K562 (cell line): ENCODE measurements around the gene PRR16. TPM values are rescaled to one million over a fixed set of nuclear protein-coding genes. Genes with fewer than 3 reads are reported as not detected.

Experiments used
- ATAC-seq: fragments of 200-7000 bp; cut with Tn5 transposase; 3 replicates; pipeline ENCODE4 v1.9.1; 2020; ENCODE audit warnings: moderate library complexity
- BruUV-seq: library from RNA; stranded (reverse); fragments of 400-500 nt; replicated peaks from 2 replicates; lab custom pipeline; 2021; lab: Mats Ljungman, UMichigan
- CTCF ChIA-PET: fragments of 300-600 bp; formaldehyde crosslinking; extraction: SDS; loops from one replicate; lab custom pipeline; 2021; ENCODE audit warnings: low intra/inter-chr PET ratio; lab: Yijun Ruan, JAX
- POLR2A ChIA-PET: fragments of 300-600, 350-650 bp; sonication (Branson Sonifier 250); formaldehyde crosslinking; extraction: SDS; loops from one replicate; lab custom pipeline; 2021; ENCODE audit warnings: antibody characterized with exemption, inconsistent platforms; lab: Yijun Ruan, JAX
- DNase-seq, 4 experiments: peaks; one replicate each; pipeline versions ENCODE4 v3.0.0 to v3.0.0-alpha.2; 2011 to 2018; ENCODE audit warnings: low spot score in 3 of 4, mixed read lengths in 3 of 4; ENCODE audit errors: extremely low read depth in 1 of 4
- FAIRE-seq: peaks from 2 replicates; lab custom pipeline; 2011; peaks lifted over from hg19 to GRCh38; lab: Jason Lieb, UNC
- H2AFZ ChIP-seq: 2 replicates; pipeline ENCODE4 v1.6.0; 2011; ENCODE audit warnings: low read depth, low read length, control low read depth, inconsistent platforms
- H3K27ac ChIP-seq: fragments of 200-600 bp; 3 replicates; pipeline ENCODE4 v1.8.0; 2011; ENCODE audit warnings: low read depth, mild to moderate bottlenecking, control low read depth, inconsistent platforms, low read length, moderate library complexity, mixed read lengths; ENCODE audit errors: extremely low read depth
- H3K27me3 ChIP-seq, 2 experiments: fragments of 300-600 bp in 1 of 2; 2 replicates in 1 of 2; 3 replicates in 1 of 2; pipeline versions ENCODE4 v1.6.0 to v1.8.0; 2011; ENCODE audit warnings: inconsistent platforms in 2 of 2, low read length in 2 of 2, mild to moderate bottlenecking in 1 of 2, mixed read lengths in 1 of 2, moderate library complexity in 1 of 2; ENCODE audit not compliant: control insufficient read depth in 2 of 2, insufficient read depth in 2 of 2
- H3K36me3 ChIP-seq: fragments of 300-600 bp; 3 replicates; pipeline ENCODE4 v1.8.0; 2011; ENCODE audit warnings: mild to moderate bottlenecking, low read length, inconsistent platforms; ENCODE audit not compliant: control insufficient read depth, insufficient read depth
- H3K4me1 ChIP-seq, 2 experiments: fragments of 200-600 bp in 1 of 2; replicated peaks in 1 of 2; 2 replicates in 1 of 2; 3 replicates in 1 of 2; pipeline versions ENCODE4 v1.5.1 to v1.8.0; 2011; ENCODE audit warnings: inconsistent platforms in 2 of 2, low read length in 2 of 2, mild to moderate bottlenecking in 1 of 2, mixed read lengths in 1 of 2, moderate library complexity in 1 of 2; ENCODE audit not compliant: control insufficient read depth in 2 of 2, insufficient read depth in 2 of 2
- H3K4me2 ChIP-seq: 2 replicates; pipeline ENCODE4 v1.6.1; 2011; ENCODE audit warnings: low read length, control low read depth, inconsistent platforms, mixed read lengths; ENCODE audit not compliant: insufficient read depth
- H3K4me3 ChIP-seq: fragments of 200-600 bp; sonication (generic), shearing (Covaris generic); 2 replicates; pipeline ENCODE4 v1.5.1; 2016; ENCODE audit warnings: control low read depth, inconsistent platforms
- H3K79me2 ChIP-seq: fragments of 200-600 bp; 3 replicates; pipeline ENCODE4 v1.8.0; 2011; ENCODE audit warnings: low read length, inconsistent platforms; ENCODE audit not compliant: control insufficient read depth, insufficient read depth
- H3K9ac ChIP-seq, 2 experiments: 2 replicates each; pipeline versions ENCODE4 v1.6.0 to v1.6.1; 2011; ENCODE audit warnings: low read depth in 2 of 2, low read length in 2 of 2, control low read depth in 1 of 2, inconsistent platforms in 1 of 2, mild to moderate bottlenecking in 1 of 2, mixed read lengths in 1 of 2; ENCODE audit not compliant: insufficient read depth in 1 of 2
- H3K9me1 ChIP-seq: one replicate; pipeline ENCODE4 v1.6.0; 2011; ENCODE audit warnings: inconsistent platforms, mild to moderate bottlenecking, low read length, moderate library complexity; ENCODE audit not compliant: control insufficient read depth, insufficient read depth
- H3K9me3 ChIP-seq: replicated peaks from 2 replicates; pipeline ENCODE4 v1.5.1; 2011; ENCODE audit warnings: low read depth, low read length, inconsistent platforms; ENCODE audit not compliant: control insufficient read depth, insufficient read depth
- H4K20me1 ChIP-seq: replicated peaks from 2 replicates; pipeline ENCODE4 v1.6.1; 2011; ENCODE audit warnings: low read length, inconsistent platforms, mixed read lengths; ENCODE audit not compliant: control insufficient read depth, insufficient read depth
- BCL6 ChIP-seq: fragments of 250-450 bp; sonication (Bioruptor Pico); IDR thresholded peaks from 2 replicates; pipeline ENCODE4 v1.4.0; 2020
- CHD1 ChIP-seq: fragments of 200-600 bp; sonication (generic); IDR thresholded peaks from one replicate; pipeline ENCODE4 v1.6.1; 2012; ENCODE audit warnings: mild to moderate bottlenecking, moderate library complexity, low read length, inconsistent platforms
- FOXJ2 ChIP-seq: fragments of 200-800 bp; sonication (Bioruptor generic); IDR thresholded peaks from 2 replicates; pipeline ENCODE4 v1.6.1; 2016; ENCODE audit warnings: missing genetic modification characterization, missing compliant biosample characterization
- PCBP1 ChIP-seq: fragments of 200-400 bp; formaldehyde crosslinking; IDR thresholded peaks from 2 replicates; pipeline ENCODE4 v1.6.1; 2018; ENCODE audit warnings: mild to moderate bottlenecking, low read depth, low read length; ENCODE audit not compliant: poor library complexity, severe bottlenecking
- RFX7 ChIP-seq: fragments of 250-450 bp; sonication (Bioruptor Pico); IDR thresholded peaks from 2 replicates; pipeline ENCODE4 v1.5.1; 2021; ENCODE audit warnings: mild to moderate bottlenecking
- SAP30 ChIP-seq: fragments of 200-600 bp; sonication (generic); IDR thresholded peaks from 2 replicates; pipeline ENCODE4 v1.6.1; 2012; ENCODE audit warnings: borderline replicate concordance, low read depth, mild to moderate bottlenecking, moderate library complexity, low read length, control low read depth, inconsistent platforms; ENCODE audit not compliant: insufficient read depth, poor library complexity, severe bottlenecking
- SPI1 ChIP-seq: IDR thresholded peaks from 2 replicates; pipeline ENCODE4 v1.6.1; 2011; ENCODE audit warnings: low read depth, low read length, control low read depth, borderline replicate concordance
- STAT5B ChIP-seq: fragments of 250-450 bp; sonication (Bioruptor Pico); IDR thresholded peaks from 2 replicates; pipeline ENCODE4 v1.8.0; 2021; ENCODE audit warnings: mild to moderate bottlenecking, inconsistent platforms
- ZFP36 ChIP-seq: fragments of 150-350 bp; IDR thresholded peaks from 2 replicates; pipeline ENCODE4 v1.6.1; 2018; ENCODE audit warnings: low read length, low read depth; ENCODE audit not compliant: partially characterized antibody
- ZNF124 ChIP-seq: sonication (generic); formaldehyde crosslinking; IDR thresholded peaks from 2 replicates; pipeline ENCODE4 v1.8.1; 2022; ENCODE audit warnings: missing genetic modification reagents
- ZNF232 ChIP-seq: sonication (generic); formaldehyde crosslinking; IDR thresholded peaks from 2 replicates; pipeline ENCODE4 v1.8.0; 2022; ENCODE audit warnings: mild to moderate bottlenecking, missing genetic modification reagents
- ZNF41 ChIP-seq: fragments of 250-450 bp; sonication (Bioruptor Pico); conservative IDR thresholded peaks from 2 replicates; pipeline ENCODE4 v1.4.0; 2020; ENCODE audit warnings: mild to moderate bottlenecking
- ZNF778 ChIP-seq: fragments of 450-650 bp; formaldehyde crosslinking; IDR thresholded peaks from 2 replicates; pipeline ENCODE4 v1.4.0; 2020; ENCODE audit warnings: mild to moderate bottlenecking, moderate library complexity
- WGBS: fragments of 100-300 bp; shearing (Covaris generic); methylation state at CpG from one replicate; pipeline ENCODE4 v1.1.6; 2016; ENCODE audit warnings: low coverage, mixed read lengths; ENCODE audit not compliant: insufficient coverage; ENCODE audit errors: missing lambda C conversion rate; 5-methylcytosine and 5-hydroxymethylcytosine counted together
- in situ Hi-C: fragments of 300-500 bp; cut with MboI; formaldehyde crosslinking; loops from 4 replicates; pipeline ENCODE4 v1.15.0; 2018; ENCODE audit warnings: inconsistent platforms, mixed read lengths
- intact Hi-C: fragments of 100-400 bp; cut with micrococcal nuclease; formaldehyde crosslinking; loops from 2 replicates; pipeline ENCODE4 v1.14.2; 2022
- polyA plus RNA-seq, 8 experiments: library from polyadenylated mRNA; depleted of rRNA in 4 of 8; stranded (reverse) in 5 of 8; unstranded in 3 of 8; fragments of >200 nt; fragmentation: Nextera tagmentation in 2 of 8; fragmentation: Illumina TruSeq in 1 of 8; extraction: Ambion mirVana in 2 of 8; extraction: Trizol in 1 of 8; gene quantifications; 2 replicates each; pipeline versions ENCODE4 v1.2.1 to v1.2.3, GENCODE V29; 2011 to 2014; ENCODE audit warnings: inconsistent platforms in 1 of 8, missing spikeins in 1 of 8
- total RNA-seq, 7 experiments: library from RNA; depleted of rRNA in 6 of 7; stranded (reverse); fragments of >200 nt in 6 of 7; fragmentation: Illumina TruSeq in 2 of 7; extraction: Trizol in 2 of 7; gene quantifications; 2 replicates each; pipeline versions ENCODE4 v1.2.1 to v1.2.3, GENCODE V29; 2011 to 2021; ENCODE audit warnings: low replicate concordance in 1 of 7
- TF ChIP-seq, protein P1 (sequence below): fragments of 250-450 bp; sonication (Bioruptor Pico); IDR thresholded peaks from 2 replicates; pipeline ENCODE4 v1.4.0; 2020; ENCODE audit warnings: mild to moderate bottlenecking, moderate library complexity, borderline replicate concordance
- TF ChIP-seq, protein P2 (sequence below): fragments of 450-650 bp; formaldehyde crosslinking; IDR thresholded peaks from 2 replicates; pipeline ENCODE4 v1.4.0; 2020; ENCODE audit warnings: mild to moderate bottlenecking, moderate library complexity
- TF ChIP-seq, protein P3 (sequence below): fragments of 450-650 bp; IDR thresholded peaks from 2 replicates; pipeline ENCODE4 v1.6.1; 2016
- TF ChIP-seq, protein P4 (sequence below): fragments of 250-450 bp; sonication (Bioruptor Pico); IDR thresholded peaks from 2 replicates; pipeline ENCODE4 v1.4.0; 2020; ENCODE audit warnings: mild to moderate bottlenecking, moderate library complexity

PRR16 gene
- total and polyA plus RNA-seq, 9 of the 15 experiments (the other 6 are each of a cell fraction or from before 2014, with no cell fraction given) = 0.61 to 10.1 (median 3.3) TPM

DNA sequence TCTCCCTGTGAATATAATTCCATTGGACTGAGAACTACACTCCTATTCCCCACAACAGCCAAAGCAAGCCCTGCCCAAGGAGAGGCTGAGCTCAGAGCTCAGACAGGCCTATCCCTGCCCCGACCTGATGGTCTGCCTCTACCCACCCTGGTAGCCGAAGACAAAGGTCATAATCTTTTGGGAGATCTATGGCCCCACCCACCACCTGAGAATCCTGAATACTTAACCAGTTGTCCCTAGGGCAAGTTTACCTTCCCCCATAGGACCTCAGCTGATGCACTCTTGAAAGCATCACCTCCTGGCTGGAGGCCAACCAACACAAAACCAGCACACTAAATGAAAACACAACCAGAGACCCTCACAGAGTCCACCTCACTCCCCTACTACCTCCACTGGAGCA is 167.5 kb downstream of the PRR16 start:
- FAIRE-seq (no peak), ATAC-seq (no peak), DNase-seq (no peak)
- H3K36me3 ChIP-seq = no peaks in the 10 kb centered on the region
- no peaks in the 10 kb centered on the region for H3K27me3 ChIP-seq
- no peaks in the 10 kb centered on the region for H3K9me1 ChIP-seq
- H4K20me1 ChIP-seq = no peaks in the 10 kb centered on the region
- no peak overlapping the region for H3K27ac ChIP-seq
- in situ Hi-C loops = no loop called here
- H3K4me3 ChIP-seq = no peak overlapping the region
- H3K4me1 ChIP-seq = no peaks in the 10 kb centered on the region
- TF ChIP-seq ZNF124 (CRISPR knock-in tag) (no peak), ZNF778 (CRISPR knock-in tag) (no peak), CHD1 (no peak), BCL6 (no peak), ZNF41 (CRISPR knock-in tag) (no peak), FOXJ2 (no peak), PCBP1 (no peak), RFX7 (CRISPR knock-in tag) (no peak), SAP30 (no peak), ZFP36 (no peak), SPI1 (no peak), STAT5B (CRISPR knock-in tag) (no peak), ZNF232 (CRISPR knock-in tag) (no peak)
- TF ChIP-seq, protein P1, sequence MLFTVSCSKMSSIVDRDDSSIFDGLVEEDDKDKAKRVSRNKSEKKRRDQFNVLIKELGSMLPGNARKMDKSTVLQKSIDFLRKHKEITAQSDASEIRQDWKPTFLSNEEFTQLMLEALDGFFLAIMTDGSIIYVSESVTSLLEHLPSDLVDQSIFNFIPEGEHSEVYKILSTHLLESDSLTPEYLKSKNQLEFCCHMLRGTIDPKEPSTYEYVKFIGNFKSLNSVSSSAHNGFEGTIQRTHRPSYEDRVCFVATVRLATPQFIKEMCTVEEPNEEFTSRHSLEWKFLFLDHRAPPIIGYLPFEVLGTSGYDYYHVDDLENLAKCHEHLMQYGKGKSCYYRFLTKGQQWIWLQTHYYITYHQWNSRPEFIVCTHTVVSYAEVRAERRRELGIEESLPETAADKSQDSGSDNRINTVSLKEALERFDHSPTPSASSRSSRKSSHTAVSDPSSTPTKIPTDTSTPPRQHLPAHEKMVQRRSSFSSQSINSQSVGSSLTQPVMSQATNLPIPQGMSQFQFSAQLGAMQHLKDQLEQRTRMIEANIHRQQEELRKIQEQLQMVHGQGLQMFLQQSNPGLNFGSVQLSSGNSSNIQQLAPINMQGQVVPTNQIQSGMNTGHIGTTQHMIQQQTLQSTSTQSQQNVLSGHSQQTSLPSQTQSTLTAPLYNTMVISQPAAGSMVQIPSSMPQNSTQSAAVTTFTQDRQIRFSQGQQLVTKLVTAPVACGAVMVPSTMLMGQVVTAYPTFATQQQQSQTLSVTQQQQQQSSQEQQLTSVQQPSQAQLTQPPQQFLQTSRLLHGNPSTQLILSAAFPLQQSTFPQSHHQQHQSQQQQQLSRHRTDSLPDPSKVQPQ (CRISPR knock-in tag) = no peak
- TF ChIP-seq, protein P2, sequence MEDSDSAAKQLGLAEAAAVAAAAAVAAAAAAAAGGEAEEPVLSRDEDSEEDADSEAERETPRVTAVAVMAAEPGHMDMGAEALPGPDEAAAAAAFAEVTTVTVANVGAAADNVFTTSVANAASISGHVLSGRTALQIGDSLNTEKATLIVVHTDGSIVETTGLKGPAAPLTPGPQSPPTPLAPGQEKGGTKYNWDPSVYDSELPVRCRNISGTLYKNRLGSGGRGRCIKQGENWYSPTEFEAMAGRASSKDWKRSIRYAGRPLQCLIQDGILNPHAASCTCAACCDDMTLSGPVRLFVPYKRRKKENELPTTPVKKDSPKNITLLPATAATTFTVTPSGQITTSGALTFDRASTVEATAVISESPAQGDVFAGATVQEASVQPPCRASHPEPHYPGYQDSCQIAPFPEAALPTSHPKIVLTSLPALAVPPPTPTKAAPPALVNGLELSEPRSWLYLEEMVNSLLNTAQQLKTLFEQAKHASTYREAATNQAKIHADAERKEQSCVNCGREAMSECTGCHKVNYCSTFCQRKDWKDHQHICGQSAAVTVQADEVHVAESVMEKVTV (CRISPR knock-in tag) = no peak
- TF ChIP-seq, protein P3, sequence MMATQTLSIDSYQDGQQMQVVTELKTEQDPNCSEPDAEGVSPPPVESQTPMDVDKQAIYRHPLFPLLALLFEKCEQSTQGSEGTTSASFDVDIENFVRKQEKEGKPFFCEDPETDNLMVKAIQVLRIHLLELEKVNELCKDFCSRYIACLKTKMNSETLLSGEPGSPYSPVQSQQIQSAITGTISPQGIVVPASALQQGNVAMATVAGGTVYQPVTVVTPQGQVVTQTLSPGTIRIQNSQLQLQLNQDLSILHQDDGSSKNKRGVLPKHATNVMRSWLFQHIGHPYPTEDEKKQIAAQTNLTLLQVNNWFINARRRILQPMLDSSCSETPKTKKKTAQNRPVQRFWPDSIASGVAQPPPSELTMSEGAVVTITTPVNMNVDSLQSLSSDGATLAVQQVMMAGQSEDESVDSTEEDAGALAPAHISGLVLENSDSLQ = no peak
- TF ChIP-seq, protein P4, sequence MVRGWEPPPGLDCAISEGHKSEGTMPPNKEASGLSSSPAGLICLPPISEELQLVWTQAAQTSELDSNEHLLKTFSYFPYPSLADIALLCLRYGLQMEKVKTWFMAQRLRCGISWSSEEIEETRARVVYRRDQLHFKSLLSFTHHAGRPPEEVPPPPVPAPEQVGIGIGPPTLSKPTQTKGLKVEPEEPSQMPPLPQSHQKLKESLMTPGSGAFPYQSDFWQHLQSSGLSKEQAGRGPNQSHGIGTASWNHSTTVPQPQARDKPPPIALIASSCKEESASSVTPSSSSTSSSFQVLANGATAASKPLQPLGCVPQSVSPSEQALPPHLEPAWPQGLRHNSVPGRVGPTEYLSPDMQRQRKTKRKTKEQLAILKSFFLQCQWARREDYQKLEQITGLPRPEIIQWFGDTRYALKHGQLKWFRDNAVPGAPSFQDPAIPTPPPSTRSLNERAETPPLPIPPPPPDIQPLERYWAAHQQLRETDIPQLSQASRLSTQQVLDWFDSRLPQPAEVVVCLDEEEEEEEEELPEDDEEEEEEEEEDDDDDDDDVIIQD = no peak
- no TSS peak for BruUV-seq
- H3K9ac ChIP-seq = no peak overlapping the region
- intact Hi-C loops = no loop called here
- no peaks in the 10 kb centered on the region for H3K79me2 ChIP-seq
- no peak overlapping the region for H2AFZ ChIP-seq
- POLR2A ChIA-PET = no interaction called here
- WGBS = 35% methylated on average over 2 of the region's 2 CpGs
- CTCF ChIA-PET = no interaction called here
- no peak overlapping the region for H3K4me2 ChIP-seq
- H3K9me3 ChIP-seq = 0 out of 2 replicates have a peak, but pooled peaks cover 3% of the 10 kb centered on the region
